Measurements from ENCODE around the gene ADAM15. TPM values are rescaled to one million over a fixed set of nuclear protein-coding genes. Genes with fewer than 3 reads are reported as not detected.

Gene ADAM15
- total and polyA plus RNA-seq, 12 donors: 46.7 to 305 (median 65.0) TPM

GRCh38 chr1:155062151-155062686, 11.1 kb downstream of the ADAM15 start:
- H3K27me3 ChIP-seq: no peaks in the 10 kb centered on the region
- H3K4me3 ChIP-seq: peak overlapping the region in 5 of 10 donors; percentile 81 to 95 (median 85)
- H3K27ac ChIP-seq: no peak overlapping the region
- DNase-seq: no peak
- peaks cover 0 to 48% (median 26%) of the 10 kb centered on the region in 9 donors for H3K36me3 ChIP-seq
- TF ChIP-seq, protein P1, sequence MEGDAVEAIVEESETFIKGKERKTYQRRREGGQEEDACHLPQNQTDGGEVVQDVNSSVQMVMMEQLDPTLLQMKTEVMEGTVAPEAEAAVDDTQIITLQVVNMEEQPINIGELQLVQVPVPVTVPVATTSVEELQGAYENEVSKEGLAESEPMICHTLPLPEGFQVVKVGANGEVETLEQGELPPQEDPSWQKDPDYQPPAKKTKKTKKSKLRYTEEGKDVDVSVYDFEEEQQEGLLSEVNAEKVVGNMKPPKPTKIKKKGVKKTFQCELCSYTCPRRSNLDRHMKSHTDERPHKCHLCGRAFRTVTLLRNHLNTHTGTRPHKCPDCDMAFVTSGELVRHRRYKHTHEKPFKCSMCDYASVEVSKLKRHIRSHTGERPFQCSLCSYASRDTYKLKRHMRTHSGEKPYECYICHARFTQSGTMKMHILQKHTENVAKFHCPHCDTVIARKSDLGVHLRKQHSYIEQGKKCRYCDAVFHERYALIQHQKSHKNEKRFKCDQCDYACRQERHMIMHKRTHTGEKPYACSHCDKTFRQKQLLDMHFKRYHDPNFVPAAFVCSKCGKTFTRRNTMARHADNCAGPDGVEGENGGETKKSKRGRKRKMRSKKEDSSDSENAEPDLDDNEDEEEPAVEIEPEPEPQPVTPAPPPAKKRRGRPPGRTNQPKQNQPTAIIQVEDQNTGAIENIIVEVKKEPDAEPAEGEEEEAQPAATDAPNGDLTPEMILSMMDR (IDR thresholded peaks at IDR 0.05): no peak
- H3K9me3 ChIP-seq: no peaks in the 10 kb centered on the region
- WGBS, 2 donors: 15 to 44% methylated on average over 29 of the region's 29 CpGs
- ATAC-seq: peak in 6 of 8 donors; percentile 1 to 12 (median 4)
- peaks cover 16 to 49% (median 33%) of the 10 kb centered on the region in 9 donors for H3K4me1 ChIP-seq
- intact Hi-C loops (cut with DNase I): loop anchor here in 4 of 10 donors (2.0 to 10.0 kb wide), 4 partner anchors 17 to 90 kb away; partner anchors contain the start of genes CKS1B (in 2 of the 4), SHC1 (in 2 of the 4) and ZBTB7B (in 1 of the 4)

GRCh38 chr1:155062702-155063411, 11.7 kb downstream of the ADAM15 start:
- TF ChIP-seq, protein P1 (IDR thresholded peaks at IDR 0.05): peak; percentile 23 to 75 (median 66)
- H3K4me3 ChIP-seq: peak overlapping the region in 9 of 10 donors; percentile 67 to 97 (median 85)
- peaks cover 0 to 42% (median 19%) of the 10 kb centered on the region in 9 donors for H3K36me3 ChIP-seq
- peaks cover 16 to 47% (median 33%) of the 10 kb centered on the region in 9 donors for H3K4me1 ChIP-seq
- peak overlapping the region in 5 of 10 donors; percentile 4 to 91 (median 76) for H3K27ac ChIP-seq
- intact Hi-C loops (cut with DNase I): loop anchor here in 5 of 10 donors (1.0 to 10.0 kb wide), 5 partner anchors 18 to 91 kb away; partner anchors contain the start of genes CKS1B (in 2 of the 5), SHC1 (in 2 of the 5) and ZBTB7B (in 1 of the 5)
- H3K27me3 ChIP-seq: no peaks in the 10 kb centered on the region
- peak; percentile 17 to 49 (median 36) for ATAC-seq
- 15 to 20% methylated on average over 46 of the region's 46 CpGs for WGBS, 2 donors
- peak in 1 of 2 donors; percentile 70 for DNase-seq
- H3K9me3 ChIP-seq: no peaks in the 10 kb centered on the region

- H3K9me3 ChIP-seq: no peaks in the 10 kb centered on the region
- peak within 1 kb of the TSS in 9 of 10 donors; percentile 23 to 91 (median 76) for H3K27ac ChIP-seq
- 1 to 2% methylated on average over 54 to 57 of the region's 57 CpGs for WGBS, 2 donors
These were observed 12.5 kb downstream of the ADAM15 start, which contains the start of gene EFNA4 for GRCh38 chr1:155063550-155064110. Gene EFNA4 (plus strand): TSS chr1:155063740. CDS start chr1:155063824, 84 bp downstream.

More at GRCh38 chr1:155063550-155064110, 12.5 kb downstream of the ADAM15 start, which contains the start of gene EFNA4:
- no peaks in the 10 kb centered on the region for H3K27me3 ChIP-seq
- intact Hi-C loops (cut with DNase I): loop anchor here in 5 of 10 donors (1.0 to 10.0 kb wide), 5 partner anchors 19 to 91 kb away; partner anchors contain the start of genes CKS1B (in 2 of the 5), SHC1 (in 2 of the 5) and ZBTB7B (in 1 of the 5)
- TF ChIP-seq, protein P1 (IDR thresholded peaks at IDR 0.05): no peak
- H3K4me1 ChIP-seq: peaks cover 16 to 47% (median 33%) of the 10 kb centered on the region in 9 donors
- peak; percentile 82 to 89 for DNase-seq
- ATAC-seq: peak; percentile 82 to 89 (median 87)
- H3K36me3 ChIP-seq: peaks cover 0 to 34% (median 13%) of the 10 kb centered on the region in 9 donors
- H3K4me3 ChIP-seq: peak within 1 kb of the TSS; percentile 43 to 97 (median 84)

Data from heart right ventricle (tissue), 16 donors.